GM21737 (cell line): ENCODE measurements around the gene PTCD3.

Experiments
- ATAC-seq: cut with Tn5 transposase; IDR thresholded peaks from one replicate; pipeline ENCODE4 v1.9.1; 2021; ENCODE audit warnings: mild to moderate bottlenecking, moderate library complexity; ENCODE audit not compliant: unreplicated experiment

PTCD3 gene

GRCh38 chr2:86142436-86143257 lies 36.6 kb downstream of the PTCD3 start:
- ATAC-seq = no peak

- no peak for ATAC-seq
Observed at GRCh38 chr2:86143307-86143706, 37.3 kb downstream of the PTCD3 start.

DNA sequence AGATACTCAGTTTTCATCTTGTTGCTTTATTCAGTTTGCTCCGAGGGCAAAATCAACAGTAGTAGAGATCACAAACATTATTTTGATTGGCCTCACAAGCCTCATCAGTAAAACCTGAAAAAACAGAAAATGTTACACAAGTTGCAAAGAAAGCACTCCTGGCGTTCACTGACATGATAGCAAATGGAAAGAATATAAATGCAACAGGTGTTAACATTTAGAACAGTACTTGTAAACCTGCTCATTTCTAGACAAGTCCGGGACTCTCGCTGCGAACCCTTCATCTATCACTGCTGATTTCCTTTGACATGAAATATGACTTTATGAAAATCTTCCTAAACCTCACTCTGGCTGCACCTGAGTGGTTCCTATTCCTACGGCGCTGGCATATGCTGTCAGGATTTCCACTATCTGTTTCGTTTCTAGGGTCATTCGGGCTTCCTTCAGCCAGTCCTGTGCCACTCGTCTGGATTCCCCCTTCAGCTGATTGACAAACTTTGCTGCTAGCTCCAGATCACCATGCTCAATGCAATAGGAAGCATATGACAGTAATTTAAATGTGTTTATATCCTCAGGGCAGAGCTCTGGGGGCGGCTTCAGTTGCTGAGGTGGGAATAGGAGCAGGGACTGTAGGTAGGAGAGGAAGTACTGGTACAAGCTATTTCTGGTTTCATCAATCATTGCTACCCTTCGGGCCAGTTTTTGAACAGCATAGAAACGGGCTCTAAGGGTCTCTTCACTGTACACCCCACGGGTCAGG lies 38.1 kb downstream of the PTCD3 start:
- no peak for ATAC-seq

GRCh38 chr2:86147793-86148192 lies 41.8 kb downstream of the PTCD3 start:
- ATAC-seq = no peak

DNA sequence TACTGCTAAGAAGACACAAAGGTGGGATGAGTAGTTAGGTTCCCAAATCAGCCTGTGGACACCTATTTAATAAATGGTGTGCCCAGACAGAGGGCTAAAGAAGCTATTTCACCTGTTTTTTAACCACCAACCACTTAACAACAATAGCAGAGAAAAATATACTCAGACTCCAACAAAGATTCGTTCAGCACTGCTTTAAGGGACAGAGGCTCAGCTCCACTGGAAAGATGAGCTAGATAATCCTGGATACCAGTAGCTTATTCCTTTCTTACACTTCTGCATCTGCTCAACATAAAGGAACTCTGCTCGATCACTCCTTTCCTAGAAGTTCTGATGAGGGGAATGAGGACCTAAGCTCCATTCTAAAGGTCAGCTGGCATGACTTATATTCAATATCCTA lies 44.5 kb downstream of the PTCD3 start:
- ATAC-seq = no peak

DNA sequence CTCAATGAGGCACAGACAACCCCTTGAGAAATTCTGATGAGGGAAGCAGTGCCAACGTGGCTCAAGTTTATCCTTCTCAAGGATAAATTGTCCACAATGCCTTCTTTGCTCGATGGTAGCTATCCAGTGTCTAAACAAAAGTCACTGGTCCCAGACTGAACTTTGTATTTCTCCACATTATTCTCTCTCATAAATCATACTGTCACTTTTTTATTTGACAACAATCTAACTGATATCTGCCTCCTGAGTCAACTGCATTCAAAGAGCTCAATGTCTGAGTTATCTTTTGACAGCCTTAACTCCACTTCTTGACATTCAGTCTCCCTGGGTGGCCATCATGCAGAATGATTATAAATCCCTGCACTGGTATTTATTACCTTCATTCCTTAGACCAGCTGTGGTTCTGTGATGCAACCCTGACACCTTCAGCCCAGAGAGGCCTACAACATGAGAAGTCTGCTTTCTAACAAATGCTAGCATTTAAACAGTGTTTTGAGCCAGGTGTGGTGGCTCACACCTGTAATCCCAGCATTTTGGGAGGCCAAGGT lies 51.0 kb downstream of the PTCD3 start:
- no peak for ATAC-seq

DNA sequence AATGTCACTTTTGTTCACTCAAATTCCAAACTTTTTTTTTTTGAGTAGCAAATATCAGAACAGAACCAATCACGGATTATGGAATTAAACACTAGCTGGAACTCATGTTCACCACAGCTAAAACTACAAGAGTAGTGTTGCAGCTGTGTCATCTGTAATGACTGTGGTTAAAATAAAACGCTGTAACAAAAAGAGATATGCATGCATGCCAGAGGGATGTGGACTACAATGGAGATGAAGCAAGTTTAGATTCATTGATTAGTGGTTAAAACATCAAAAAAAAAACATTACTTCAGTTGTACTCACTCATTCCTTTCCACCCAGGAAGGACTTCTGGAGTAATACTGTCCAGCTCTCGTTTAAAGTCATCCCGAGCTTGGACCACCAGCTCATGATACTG lies 52.3 kb downstream of the PTCD3 start:
- no peak for ATAC-seq

DNA sequence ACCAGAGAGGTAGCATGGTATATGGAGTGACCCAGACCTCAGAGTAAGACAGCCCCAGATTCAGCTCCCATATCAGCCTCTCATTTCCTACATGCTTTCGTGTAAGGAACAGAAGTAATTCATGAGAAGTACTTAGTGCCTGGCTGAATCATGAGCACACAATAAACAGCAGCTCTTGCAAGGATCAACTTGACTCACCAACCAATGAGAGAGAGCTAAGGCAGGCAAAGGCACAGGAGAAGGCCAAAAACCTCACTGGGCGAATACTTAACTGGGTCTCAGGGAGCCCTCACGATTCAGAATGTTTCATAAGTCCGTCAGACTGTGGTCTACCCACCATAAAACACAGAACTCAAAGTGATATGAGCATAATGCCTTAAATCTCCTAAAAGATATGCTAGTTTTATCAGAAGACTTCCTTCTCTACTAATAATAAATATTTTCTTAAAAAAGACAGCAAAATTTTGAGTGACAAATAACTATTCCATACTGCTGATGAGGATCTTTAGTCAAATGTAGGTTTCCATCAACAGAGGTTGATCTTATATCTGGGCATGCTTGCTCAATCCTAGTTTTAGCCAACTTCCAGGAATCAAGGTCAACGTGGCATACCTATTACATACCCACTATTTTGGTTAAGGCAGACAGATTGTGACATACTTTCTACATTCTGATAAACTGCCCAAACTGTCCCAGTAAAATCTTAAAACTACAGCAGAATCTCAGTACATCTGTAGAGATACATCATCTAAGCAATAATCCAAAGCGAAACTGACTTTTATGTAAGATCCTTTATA lies 54.3 kb downstream of the PTCD3 start:
- ATAC-seq = no peak

- no peak for ATAC-seq
Observed at GRCh38 chr2:86170449-86170848, 64.4 kb downstream of the PTCD3 start.

GRCh38 chr2:86171295-86171694 lies 65.3 kb downstream of the PTCD3 start:
- ATAC-seq = no peak

GRCh38 chr2:86172610-86173009 lies 66.6 kb downstream of the PTCD3 start:
- no peak for ATAC-seq

GRCh38 chr2:86174445-86174844 lies 68.4 kb downstream of the PTCD3 start:
- ATAC-seq = no peak

- no peak for ATAC-seq
Observed at GRCh38 chr2:86175828-86176227, 69.8 kb downstream of the PTCD3 start.

DNA sequence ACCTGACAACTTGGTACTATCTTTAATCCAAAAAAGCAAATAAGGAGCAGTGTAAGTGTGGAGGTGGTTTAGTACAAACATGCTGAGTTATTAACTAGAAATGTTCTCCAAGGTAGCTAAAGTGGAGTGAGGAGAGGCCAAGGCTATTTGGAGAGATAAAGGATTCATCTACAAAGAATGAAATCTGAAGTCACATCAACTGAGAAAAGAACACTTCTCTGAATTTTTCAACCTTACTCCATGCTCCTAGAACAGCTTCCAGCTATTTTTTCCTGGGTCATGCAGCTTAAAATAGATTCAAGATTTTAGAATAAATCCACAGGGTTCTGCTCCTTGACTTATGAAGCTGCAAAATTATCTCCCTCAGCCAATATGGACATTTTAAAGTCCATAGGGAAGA lies 70.6 kb downstream of the PTCD3 start:
- ATAC-seq = no peak

DNA sequence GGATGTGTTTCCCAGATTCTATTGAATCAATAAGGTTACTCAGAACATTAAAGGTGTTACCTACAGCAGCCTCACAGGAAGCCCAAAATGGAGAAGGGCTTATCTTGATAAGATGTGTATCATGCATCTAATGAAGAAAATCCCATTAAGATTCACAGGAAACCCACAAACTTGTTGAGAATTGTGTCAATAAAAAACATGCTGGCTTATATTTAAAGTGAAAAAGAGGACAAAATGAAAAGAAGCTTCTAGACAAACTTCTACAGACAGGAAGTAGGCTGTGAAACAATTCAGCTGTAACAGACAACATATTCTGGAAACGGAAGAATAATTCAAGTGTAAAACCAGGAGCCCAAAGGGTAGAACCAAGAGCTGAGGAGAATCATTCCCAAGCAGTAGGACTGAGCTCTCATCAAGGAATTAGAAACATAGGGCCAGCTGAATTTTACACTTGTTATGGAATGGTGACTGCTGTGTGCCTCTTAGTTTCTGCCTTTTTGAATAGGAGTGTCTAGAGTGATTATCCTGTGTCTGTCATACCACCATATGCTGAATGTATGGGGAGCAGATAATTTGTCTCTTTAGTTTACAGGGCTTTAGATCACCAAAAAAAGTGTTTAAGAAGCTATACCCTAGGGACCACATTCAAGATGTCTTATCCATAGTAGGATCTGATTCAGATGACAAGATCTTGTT lies 79.6 kb downstream of the PTCD3 start:
- no peak for ATAC-seq

DNA sequence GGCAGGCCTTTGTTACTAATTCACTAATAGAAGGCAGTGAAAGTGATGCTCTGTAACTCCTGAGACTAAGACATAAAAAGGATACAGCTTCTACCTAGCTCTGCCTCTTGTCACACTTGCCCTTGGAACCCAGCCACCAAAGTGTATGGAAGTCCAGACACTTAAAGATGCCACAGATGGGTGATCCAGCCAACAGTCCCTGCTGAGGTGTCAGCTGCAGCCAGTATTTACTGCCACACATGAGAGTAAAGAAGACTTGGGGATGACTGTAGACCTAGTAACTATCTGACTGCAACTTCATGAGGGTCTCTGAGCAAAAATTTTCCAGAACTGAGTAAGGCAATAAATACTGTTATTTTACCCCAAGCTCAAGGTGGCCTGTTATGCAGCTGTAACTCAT lies 80.4 kb downstream of the PTCD3 start:
- no peak for ATAC-seq

DNA sequence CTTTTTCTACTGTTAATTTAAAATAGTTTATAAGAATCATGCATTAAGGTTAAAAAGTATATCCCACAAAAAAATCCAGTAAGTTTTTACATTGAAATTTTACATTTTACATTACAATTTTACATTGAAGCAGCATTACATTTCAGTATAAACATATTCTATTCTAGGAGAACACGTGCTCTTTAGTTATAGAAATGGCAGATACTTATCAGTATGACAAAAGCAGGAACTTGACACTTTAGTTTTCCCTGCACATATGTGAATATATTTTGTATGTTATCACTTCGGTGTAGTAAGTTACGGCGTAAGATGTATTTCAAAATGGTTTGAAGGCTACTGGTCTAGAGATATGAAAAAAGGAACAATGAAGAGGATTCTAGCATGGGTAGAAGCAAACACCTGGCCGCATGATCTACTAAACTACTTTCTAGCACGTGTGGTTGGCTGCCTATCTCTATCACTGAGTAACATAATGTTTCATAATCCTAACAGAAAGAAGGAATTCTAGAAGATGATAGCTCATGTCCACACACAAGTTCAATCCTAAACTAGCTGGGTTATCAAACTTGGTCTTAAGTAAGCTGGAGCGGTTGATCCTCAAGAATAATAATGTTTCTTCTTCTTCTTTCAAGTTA lies 83.9 kb downstream of the PTCD3 start:
- ATAC-seq = no peak
